Activated CD8-positive, alpha-beta T cell treated with anti-CD3 and anti-CD28 coated beads, Interleukin-2, amount 10 ng/mL, durations not matched to agents 7 days and 5 days (primary cell): ENCODE data around the gene CD248. TPM values are rescaled to one million over a fixed set of nuclear protein-coding genes. Genes with fewer than 3 reads are reported as not detected.
"Not testable (repeated sequence)": the region's sequence is repeated elsewhere in the genome, so short reads cannot be mapped to it uniquely, and the experiment has no call there.

ENCODE experiments used
- ATAC-seq: fragments of 150-1000 bp; cut with Tn5 transposase; one replicate; pipeline ENCODE4 v1.10.0; 2021; ENCODE audit warnings: moderate library complexity
- CTCF ChIA-PET: fragments of 350-600 bp; sonication (Branson Sonifier 250); formaldehyde crosslinking; loops from one replicate; lab custom pipeline; 2021; ENCODE audit warnings: antibody characterized with exemption; lab: Charles Lee
- POLR2A ChIA-PET: fragments of 350-600 bp; sonication (Branson Sonifier 250); formaldehyde crosslinking; loops from one replicate; lab custom pipeline; 2021; ENCODE audit warnings: antibody characterized with exemption; lab: Charles Lee
- DNase-seq: peaks from one replicate; pipeline ENCODE4 v3.0.0-alpha.2; 2020
- H3K27ac Mint-ChIP-seq: one replicate; pipeline ENCODE4 v1.8.0; 2021; ENCODE audit warnings: mild to moderate bottlenecking, mixed read lengths
- H3K27me3 Mint-ChIP-seq: one replicate; pipeline ENCODE4 v1.8.0; 2021; ENCODE audit warnings: low read depth, mixed read lengths
- H3K36me3 Mint-ChIP-seq: one replicate; pipeline ENCODE4 v1.8.0; 2021; ENCODE audit warnings: low read depth, mixed read lengths
- H3K4me1 Mint-ChIP-seq: one replicate; pipeline ENCODE4 v1.8.0; 2021; ENCODE audit warnings: low read depth, mixed read lengths
- H3K4me3 Mint-ChIP-seq: one replicate; pipeline ENCODE4 v1.8.0; 2021; ENCODE audit warnings: mild to moderate bottlenecking, mixed read lengths
- H3K9me3 Mint-ChIP-seq: one replicate; pipeline ENCODE4 v1.8.0; 2022; ENCODE audit warnings: mixed read lengths; ENCODE audit not compliant: insufficient read depth
- total RNA-seq, 2 experiments: library from RNA; stranded (reverse); gene quantifications; one replicate each; pipeline ENCODE4 v1.2.3, GENCODE V29; 2021

The CD248 gene
- total RNA-seq, 2 experiments from 2014 or later: 79.5 to 80.8 TPM

- H3K27ac Mint-ChIP-seq, H3K9me3 Mint-ChIP-seq, H3K36me3 Mint-ChIP-seq, H3K4me3 Mint-ChIP-seq, DNase-seq, H3K27me3 Mint-ChIP-seq, ATAC-seq: not testable (repeated sequence)
- ChIA-PET CTCF (interaction anchor here (0.6 to 8.2 kb wide), 4 partner anchors 14 to 39 kb away, joined by 3 to 44 read pairs (median 9); no protein-coding TSS in a partner anchor), POLR2A (interaction anchor here (1.1 kb wide), 1 partner anchor 39 kb away, joined by 3 read pairs; no protein-coding TSS in a partner anchor)
- H3K4me1 Mint-ChIP-seq: peaks cover 23% of the 10 kb centered on the region
Observed at GRCh38 chr11:66350560-66351235, 33.9 kb upstream of the CD248 start.

GRCh38 chr11:66349084-66349386, 32.2 kb upstream of the CD248 start:
- POLR2A ChIA-PET: no interaction called here
- Mint-ChIP-seq H3K27me3 (peaks cover 2% of the 10 kb centered on the region), H3K9me3 (no peaks in the 10 kb centered on the region), H3K4me1 (peaks cover 39% of the 10 kb centered on the region), H3K36me3 (peaks cover 2% of the 10 kb centered on the region), H3K4me3 (peak overlapping the region; percentile 20), H3K27ac (no peak overlapping the region)
- CTCF ChIA-PET: interaction anchor here (1.5 to 8.2 kb wide), 2 partner anchors 7 to 15 kb away, joined by 3 to 44 read pairs; no protein-coding TSS in a partner anchor
- ATAC-seq: no peak
- no peak for DNase-seq

- ATAC-seq: peak; percentile 57
- Mint-ChIP-seq H3K4me1 (peaks cover 53% of the 10 kb centered on the region), H3K4me3 (peak within 1 kb of the TSS; percentile 81), H3K36me3 (peaks cover 2% of the 10 kb centered on the region), H3K27me3 (peaks cover 2% of the 10 kb centered on the region), H3K9me3 (no peaks in the 10 kb centered on the region), H3K27ac (peak within 1 kb of the TSS; percentile 95)
- ChIA-PET CTCF (interaction anchor here (0.6 to 8.2 kb wide), 12 partner anchors 9 to 91 kb away, joined by 3 to 79 read pairs (median 4); partner anchors contain the start of genes MRPL11, RIN1 and SLC29A2), POLR2A (interaction anchor here (1.0 to 2.6 kb wide), 4 partner anchors 24 to 36 kb away, joined by 3 to 8 read pairs (median 3); partner anchors contain the start of gene SLC29A2)
- DNase-seq: peak; percentile 92
Observed at GRCh38 chr11:66347425-66348276, 30.8 kb upstream of the CD248 start, which contains the start of gene B4GAT1. Gene B4GAT1, minus strand, starts transcription at chr11:66347629. Its CDS starts 84 bp downstream, at chr11:66347545.

GRCh38 chr11:66346476-66347424, 29.9 kb upstream of the CD248 start:
- ATAC-seq (no peak), DNase-seq (no peak)
- Mint-ChIP-seq H3K9me3 (no peaks in the 10 kb centered on the region), H3K36me3 (peaks cover 6% of the 10 kb centered on the region), H3K27me3 (peaks cover 2% of the 10 kb centered on the region), H3K27ac (peak overlapping the region; percentile 48), H3K4me1 (peaks cover 53% of the 10 kb centered on the region), H3K4me3 (peak overlapping the region; percentile 72)
- POLR2A ChIA-PET: interaction anchor here (1.3 to 2.9 kb wide), 4 partner anchors 25 to 35 kb away, joined by 3 to 13 read pairs (median 6); partner anchors contain the start of genes CD248 and SLC29A2
- CTCF ChIA-PET: interaction anchor here (0.8 to 8.2 kb wide), 11 partner anchors 11 to 92 kb away, joined by 3 to 79 read pairs (median 11); partner anchors contain the start of genes MRPL11, RIN1 and SLC29A2

- Mint-ChIP-seq H3K27ac (peak overlapping the region; percentile 93), H3K4me1 (peaks cover 55% of the 10 kb centered on the region)
- POLR2A ChIA-PET: interaction anchor here (0.6 to 2.9 kb wide), 10 partner anchors 10 to 774 kb away, joined by 3 to 28 read pairs (median 6); partner anchors contain the start of genes CD248, SLC29A2 and YIF1A
Observed at GRCh38 chr11:66345316-66345649, 28.4 kb upstream of the CD248 start.

GRCh38 chr11:66344550-66345315, 27.9 kb upstream of the CD248 start, which contains the start of gene BRMS1:
Gene BRMS1, minus strand, starts transcription at chr11:66345104. Its CDS starts 2,870 bp downstream, at chr11:66342234.
- POLR2A ChIA-PET: interaction anchor here (0.7 to 2.9 kb wide), 11 partner anchors 10 to 773 kb away, joined by 3 to 28 read pairs (median 4); partner anchors contain the start of genes CD248, SLC29A2 and YIF1A
- H3K27ac Mint-ChIP-seq: peak within 1 kb of the TSS; percentile 93

More at GRCh38 chr11:66345316-66345649, 28.4 kb upstream of the CD248 start:
- peak overlapping the region; percentile 96 for H3K4me3 Mint-ChIP-seq
- peaks cover 2% of the 10 kb centered on the region for H3K27me3 Mint-ChIP-seq
- CTCF ChIA-PET: interaction anchor here (1.2 to 8.2 kb wide), 11 partner anchors 9 to 66 kb away, joined by 3 to 79 read pairs (median 11); partner anchors contain the start of genes RIN1, SLC29A2 and YIF1A
- H3K9me3 Mint-ChIP-seq: no peaks in the 10 kb centered on the region
- peaks cover 13% of the 10 kb centered on the region for H3K36me3 Mint-ChIP-seq
- DNase-seq (no peak), ATAC-seq (peak; percentile 24)

GRCh38 chr11:66343176-66343575, 26.3 kb upstream of the CD248 start:
- Mint-ChIP-seq H3K4me3 (peak overlapping the region; percentile 96), H3K36me3 (peaks cover 22% of the 10 kb centered on the region), H3K27ac (peak overlapping the region; percentile 93), H3K27me3 (peaks cover 2% of the 10 kb centered on the region), H3K9me3 (no peaks in the 10 kb centered on the region), H3K4me1 (peaks cover 60% of the 10 kb centered on the region)
- CTCF ChIA-PET: interaction anchor here (1.7 to 7.6 kb wide), 3 partner anchors 20 to 43 kb away, joined by 6 to 79 read pairs (median 33); no protein-coding TSS in a partner anchor
- DNase-seq: no peak
- ATAC-seq: no peak
- POLR2A ChIA-PET: interaction anchor here (2.9 kb wide), 1 partner anchor 31 kb away, joined by 28 read pairs; no protein-coding TSS in a partner anchor

More at GRCh38 chr11:66344550-66345315, 27.9 kb upstream of the CD248 start, which contains the start of gene BRMS1:
- Mint-ChIP-seq H3K9me3 (no peaks in the 10 kb centered on the region), H3K4me1 (peaks cover 55% of the 10 kb centered on the region), H3K27me3 (peaks cover 2% of the 10 kb centered on the region), H3K36me3 (peaks cover 13% of the 10 kb centered on the region), H3K4me3 (peak within 1 kb of the TSS; percentile 96)
- CTCF ChIA-PET: interaction anchor here (0.8 to 8.2 kb wide), 14 partner anchors 9 to 67 kb away, joined by 3 to 79 read pairs (median 6); partner anchors contain the start of genes RIN1 and YIF1A
- DNase-seq (peak; percentile 98), ATAC-seq (peak; percentile 77)

- ATAC-seq (no peak), DNase-seq (no peak)
- no peaks in the 10 kb centered on the region for H3K9me3 Mint-ChIP-seq
- no peak overlapping the region for H3K4me3 Mint-ChIP-seq
- POLR2A ChIA-PET: interaction anchor here (1.0 kb wide), 1 partner anchor 25 kb away, joined by 3 read pairs; the partner anchor contains the start of gene CD248
- CTCF ChIA-PET: interaction anchor here (1.2 to 7.6 kb wide), 2 partner anchors 30 to 48 kb away, joined by 5 to 79 read pairs; no protein-coding TSS in a partner anchor
- peaks cover 32% of the 10 kb centered on the region for H3K36me3 Mint-ChIP-seq
- H3K4me1 Mint-ChIP-seq: peaks cover 68% of the 10 kb centered on the region
- no peaks in the 10 kb centered on the region for H3K27me3 Mint-ChIP-seq
- H3K27ac Mint-ChIP-seq: peak overlapping the region; percentile 50
Observed at GRCh38 chr11:66341502-66342126, 24.8 kb upstream of the CD248 start.
